Adrenal gland (tissue), 5 donors: Measurements from ENCODE around the gene MPP1.

Experiments used
- CTCF ChIP-seq, 6 experiments: fragments of 450-650 bp in 4 of 6; fragments of 200-600 bp in 2 of 6; sonication (generic) in 1 of 6; IDR thresholded peaks; 1 replicate in 5 of 6; 2 replicates in 1 of 6; pipeline versions ENCODE4 v1.5.1 to v1.8.0; 2016 to 2021; ENCODE audit warnings: antibody characterized with exemption in 6 of 6, mild to moderate bottlenecking in 2 of 6, moderate library complexity in 1 of 6
- POLR2A ChIP-seq, 2 donors: fragments of 450-650 bp; IDR thresholded peaks; one replicate each; pipeline ENCODE4 v1.6.1; 2017; ENCODE audit warnings: antibody characterized with exemption in 2 of 2, mild to moderate bottlenecking in 2 of 2, moderate library complexity in 1 of 2
- donor health status: DM: no; HTN: no; CAD: no.

DNA sequence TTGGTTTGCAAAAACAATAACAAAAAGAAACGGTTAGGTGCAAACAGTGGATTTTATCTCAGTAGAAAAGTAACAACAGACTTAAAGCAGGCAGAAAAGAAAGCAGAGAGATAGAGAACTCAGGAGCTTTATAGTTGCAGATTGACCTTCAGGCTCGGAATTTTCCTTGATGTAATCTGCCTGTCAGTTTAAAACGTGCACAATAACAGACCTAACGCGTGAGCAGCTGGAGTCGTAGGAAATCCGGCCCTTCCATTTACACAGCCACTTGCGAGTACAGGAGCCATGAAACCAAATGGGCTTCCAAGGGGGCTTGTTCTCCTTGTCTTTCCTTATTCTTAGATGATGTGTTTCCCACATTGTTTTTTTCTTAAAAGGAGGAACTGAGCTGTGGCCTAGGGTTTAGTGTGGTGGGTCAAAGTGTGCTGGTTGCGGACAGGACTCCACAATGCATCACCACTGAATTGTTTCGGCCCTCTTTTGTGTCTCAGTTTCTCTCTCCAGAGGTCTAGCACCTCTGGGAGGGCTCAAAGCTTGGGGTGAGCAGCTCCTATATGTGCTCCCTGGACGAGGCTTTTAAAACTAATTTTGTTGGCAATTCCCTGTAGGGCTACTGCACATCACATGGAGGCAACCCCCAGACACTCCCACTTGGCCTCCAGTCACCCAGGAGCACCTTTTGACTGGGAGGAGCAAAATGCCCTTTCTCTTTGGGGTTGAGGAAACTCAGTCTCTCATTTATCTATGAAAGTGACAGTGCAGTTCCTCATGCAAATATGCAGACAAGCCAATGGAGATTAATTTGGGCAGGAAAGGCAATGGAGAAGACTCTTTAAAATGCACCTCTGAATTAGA, 13.9 kb upstream of the MPP1 start:
- no peak for TF ChIP-seq CTCF (IDR thresholded peaks at IDR 0.05)
- peak in 1 of 2 donors; percentile 23 for TF ChIP-seq POLR2A (IDR thresholded peaks at IDR 0.05)
